Measurements from ENCODE around the gene HELT.
"Not testable (repeated sequence)": the region's sequence is repeated elsewhere in the genome, so short reads cannot be mapped to it uniquely, and the experiment has no call there.

Gene HELT

DNA sequence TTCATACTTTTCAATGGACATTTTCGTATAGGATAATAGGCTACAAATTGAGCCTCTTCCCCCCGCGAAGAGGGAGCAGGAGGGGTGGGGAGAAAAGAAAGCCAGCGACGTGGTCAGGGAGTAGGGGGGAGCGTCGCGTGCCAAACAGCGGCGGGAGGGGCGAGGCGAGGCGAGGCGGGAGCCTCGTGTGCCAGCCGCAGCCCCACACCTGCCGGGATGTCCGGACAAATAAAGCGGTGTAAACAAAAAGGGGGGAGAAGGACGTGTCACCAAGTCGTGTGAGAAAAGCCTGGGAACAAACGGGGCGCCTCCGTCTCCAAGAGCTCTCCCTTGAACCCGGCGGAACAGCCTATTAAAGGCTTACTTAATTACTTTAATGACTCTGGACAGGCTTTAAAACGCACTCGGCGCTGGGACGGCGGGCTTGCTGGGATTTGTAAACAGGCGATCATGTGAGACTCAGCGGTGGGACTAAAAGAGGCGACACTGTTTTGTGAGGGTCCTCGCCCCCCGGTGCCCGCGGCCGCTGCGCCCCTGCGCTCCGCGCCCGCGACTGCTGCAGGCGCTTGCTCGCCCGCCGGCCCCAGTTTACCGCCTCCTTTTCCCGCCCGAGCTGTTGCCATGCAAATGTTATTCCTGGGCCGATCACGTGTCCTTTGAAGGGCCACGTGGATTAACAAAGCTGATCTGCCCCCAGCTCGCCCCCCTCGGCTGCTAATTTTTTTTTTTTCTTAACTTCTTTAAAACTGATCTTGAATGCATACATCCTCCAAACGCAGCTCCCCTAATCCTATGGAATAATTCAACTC is at the start of gene HELT:
TSS of gene HELT (plus strand) at position 527 of the 809 bp plus-strand sequence. CDS start 439 bp downstream, outside the sequence.
- DNase-seq, result peak; percentile 37

DNA sequence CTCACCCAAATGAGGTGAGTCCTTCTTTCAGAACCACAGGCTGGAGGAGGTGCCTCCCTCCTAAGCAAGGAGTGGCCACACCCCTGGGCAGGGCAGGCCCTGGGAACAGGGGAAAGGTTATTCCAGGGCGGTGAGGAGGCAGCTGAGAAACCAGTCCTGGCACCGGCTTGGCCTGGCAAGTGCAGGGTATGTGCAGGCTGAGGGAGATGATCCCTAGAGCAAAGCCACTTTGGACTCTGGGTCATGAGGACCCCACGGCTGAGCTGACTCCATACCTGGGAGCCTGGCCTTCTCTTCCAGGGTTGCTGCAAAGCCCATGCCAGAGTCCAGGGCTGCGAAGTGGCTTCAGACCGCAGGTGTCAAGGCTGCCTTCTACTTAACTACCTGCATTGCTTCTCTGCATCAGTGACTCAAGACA is 49.5 kb upstream of the HELT start:
- no peak for DNase-seq

- no peak for DNase-seq
Measured at GRCh38 chr4:184969610-184970009, 48.7 kb upstream of the HELT start.

- no peak for DNase-seq
Measured at GRCh38 chr4:184972991-184973390, 45.3 kb upstream of the HELT start.

DNA sequence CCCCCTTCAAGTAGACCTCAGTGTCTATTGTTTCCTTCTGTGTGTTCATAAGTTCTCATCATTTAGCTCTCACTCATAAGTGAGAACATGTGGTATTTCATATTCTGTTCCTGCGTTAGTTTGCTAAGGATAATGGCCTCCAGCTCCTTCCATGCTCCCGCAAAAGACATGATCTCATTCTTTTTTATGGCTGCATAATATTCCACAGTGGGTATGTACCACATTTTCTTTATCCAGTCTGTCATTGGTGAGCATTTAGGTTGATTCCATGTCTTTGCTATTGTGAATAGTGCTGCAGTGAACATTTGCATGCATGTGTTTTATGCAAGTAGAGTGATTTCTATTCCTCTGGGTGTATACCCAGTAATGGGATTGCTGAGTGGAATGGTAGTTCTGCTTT is 41.9 kb upstream of the HELT start:
- not testable (repeated sequence) for DNase-seq

GRCh38 chr4:184977747-184978146 is 40.5 kb upstream of the HELT start:
- no peak for DNase-seq

- no peak for DNase-seq
Measured at GRCh38 chr4:184978211-184978610, 40.1 kb upstream of the HELT start.

- peak; percentile 56 for DNase-seq
Measured at GRCh38 chr4:184979461-184980124, 38.7 kb upstream of the HELT start.

DNA sequence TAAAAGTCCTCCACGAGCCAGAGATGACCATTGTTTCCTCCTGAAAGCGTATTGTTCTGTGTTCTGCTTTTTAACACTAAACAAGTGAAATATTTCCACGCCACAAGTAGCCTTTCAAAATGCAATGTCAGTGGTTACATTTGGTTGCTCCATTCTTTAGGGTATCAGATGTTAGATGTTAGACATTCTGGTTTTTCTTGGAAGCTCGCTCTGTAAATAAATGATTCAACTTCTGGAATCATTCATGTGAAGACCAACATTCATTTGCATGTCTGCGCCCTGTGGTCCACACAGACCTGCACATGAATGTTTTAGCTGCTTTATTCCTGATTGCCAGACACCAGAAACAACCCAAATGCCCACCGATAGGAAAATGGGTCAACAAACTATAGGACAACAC is 38.0 kb upstream of the HELT start:
- no peak for DNase-seq

GRCh38 chr4:184983672-184984356 is 34.5 kb upstream of the HELT start:
- peak; percentile 65 for DNase-seq

DNA sequence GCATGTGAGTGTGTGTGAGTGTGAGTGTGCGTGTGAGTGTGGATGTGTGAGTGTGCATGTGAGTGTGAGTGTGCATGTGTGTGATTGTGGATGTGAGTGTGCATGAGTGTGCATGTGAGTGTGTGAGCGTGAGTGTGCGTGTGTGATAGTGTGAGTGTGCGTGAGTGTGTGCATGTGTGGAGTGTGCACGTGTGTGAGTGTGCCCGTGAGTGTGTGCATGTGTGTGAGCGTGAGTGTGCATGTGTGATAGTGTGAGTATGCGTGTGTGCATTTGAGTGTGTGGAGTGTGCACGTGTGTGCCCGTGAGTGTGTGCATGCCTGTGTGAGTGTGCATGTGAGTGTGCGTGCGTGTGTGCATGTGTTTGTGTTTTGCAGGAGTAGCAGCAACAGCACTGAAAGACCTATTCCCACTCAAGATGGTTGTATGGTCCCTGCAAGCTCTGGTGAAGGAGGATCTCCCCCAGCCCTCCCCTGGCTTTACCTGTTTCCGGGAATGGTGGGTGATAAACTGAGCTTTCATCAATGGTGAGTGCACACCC is 30.7 kb upstream of the HELT start:
- no peak for DNase-seq

GRCh38 chr4:184988611-184989010 is 29.7 kb upstream of the HELT start:
- DNase-seq, result no peak

GRCh38 chr4:184989283-184989682 is 29.0 kb upstream of the HELT start:
- not testable (repeated sequence) for DNase-seq

DNA sequence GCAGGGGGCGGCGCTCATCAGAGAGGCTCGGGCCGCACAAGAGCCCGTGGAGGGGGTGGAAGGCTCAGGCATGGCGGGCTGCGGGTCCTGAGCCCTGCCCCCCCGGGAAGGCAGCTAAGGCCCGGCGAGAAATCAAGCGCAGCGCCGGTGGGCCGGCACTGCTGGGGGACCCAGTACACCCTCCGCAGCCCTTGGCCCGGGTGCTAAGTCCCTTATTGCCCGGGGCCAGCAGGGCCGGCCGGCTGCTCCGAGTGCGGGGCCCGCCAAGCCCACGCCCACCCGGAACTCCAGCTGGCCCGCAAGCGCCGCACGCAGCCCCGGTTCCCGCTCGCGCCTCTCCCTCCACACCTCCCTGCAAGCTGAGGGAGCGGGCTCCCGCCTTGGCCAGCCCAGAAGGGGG is 28.2 kb upstream of the HELT start:
- not testable (repeated sequence) for DNase-seq

- DNase-seq, result no peak
Measured at GRCh38 chr4:184991860-184992259, 26.4 kb upstream of the HELT start.

DNA sequence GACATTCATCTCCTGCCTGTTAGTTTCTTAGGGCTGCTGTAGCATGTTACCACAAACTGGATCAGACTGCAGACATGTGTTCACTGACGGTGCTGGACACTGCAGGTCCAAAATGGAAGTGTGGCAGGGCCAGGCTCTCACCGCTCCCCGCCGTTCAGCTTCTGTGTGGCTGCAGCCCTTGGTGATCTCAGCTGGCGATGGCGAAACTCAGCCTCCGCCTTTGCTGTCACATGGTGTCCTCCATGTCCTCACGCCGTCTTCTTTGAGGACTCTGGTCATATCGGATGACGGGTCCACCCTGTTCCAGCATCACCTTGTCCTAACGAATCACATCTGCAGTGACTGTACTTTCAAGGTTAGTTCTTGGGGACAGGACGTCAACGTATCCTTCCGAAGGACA is 25.9 kb upstream of the HELT start:
- DNase-seq, result no peak

- DNase-seq, result no peak
Measured at GRCh38 chr4:184993247-184993646, 25.0 kb upstream of the HELT start.

DNA sequence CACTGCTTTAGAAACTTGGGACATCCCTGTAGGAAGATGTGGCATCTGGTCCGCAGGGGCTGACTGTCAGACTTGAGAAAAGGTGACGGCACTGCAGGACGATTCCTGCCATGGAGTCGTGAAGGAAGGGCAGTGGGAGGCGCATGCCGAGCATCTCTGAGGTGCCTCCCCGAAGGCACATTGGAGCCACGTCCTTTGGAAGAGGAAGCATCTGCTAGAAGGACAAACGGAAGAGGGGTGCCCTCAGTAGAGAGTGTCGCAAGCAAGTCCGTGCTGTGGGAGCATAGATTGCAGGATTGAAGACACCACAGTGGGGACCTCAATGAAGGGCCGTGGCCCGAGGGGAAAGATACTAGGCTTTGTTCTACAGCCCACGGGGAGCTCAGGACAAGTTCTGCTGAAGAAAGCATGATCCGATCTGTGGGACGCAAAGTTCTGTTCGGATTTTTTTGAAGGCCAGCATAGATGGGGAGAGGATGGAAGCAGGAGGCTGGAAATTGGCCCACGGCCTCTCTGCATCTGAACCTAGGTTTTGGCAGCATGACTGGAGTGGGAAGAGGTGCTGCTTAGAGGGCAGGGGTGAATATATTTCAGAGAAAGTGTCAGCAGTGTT is 24.2 kb upstream of the HELT start:
- DNase-seq, result peak; percentile 29

GRCh38 chr4:184994623-184995010 is 23.7 kb upstream of the HELT start:
- DNase-seq, result no peak

GRCh38 chr4:184997656-184998055 is 20.6 kb upstream of the HELT start:
- DNase-seq, result not testable (repeated sequence)

DNA sequence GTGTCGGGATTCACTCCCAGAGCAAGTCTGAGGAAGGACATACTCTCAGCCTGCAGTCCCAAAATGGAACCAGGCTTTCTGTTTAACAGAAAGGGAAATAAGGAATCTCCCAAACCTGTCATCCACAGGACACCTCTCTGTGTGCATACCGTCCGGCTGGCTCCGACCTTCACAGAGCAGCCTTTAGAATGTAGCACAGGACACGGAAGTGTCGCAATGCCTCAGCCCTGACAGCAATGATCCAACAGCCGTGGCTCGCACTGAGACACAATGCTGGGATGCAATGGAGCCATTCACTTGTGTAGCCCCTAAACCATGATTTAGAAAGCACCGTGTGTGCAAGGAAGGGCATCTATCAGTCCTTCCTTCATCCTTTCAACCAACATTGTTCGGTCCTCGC is 15.5 kb upstream of the HELT start:
- no peak for DNase-seq

- no peak for DNase-seq
Measured at GRCh38 chr4:185003596-185004351, 14.5 kb upstream of the HELT start.
